SK-N-SH treated with all-trans-retinoic acid at 6 μM for 48 hours (cell line): ENCODE results near the gene PPM1B.

Experiments used
- ATAC-seq: fragments of 200-7000 bp; cut with Tn5 transposase; 3 replicates; pipeline ENCODE4 v1.9.1; 2020; ENCODE audit warnings: mild to moderate bottlenecking, moderate library complexity
- ARNTL ChIP-seq: fragments of 450-650 bp; formaldehyde crosslinking; IDR thresholded peaks from 2 replicates; pipeline ENCODE4 v1.5.0; 2020; ENCODE audit warnings: low read depth, mild to moderate bottlenecking, moderate library complexity, borderline replicate concordance
- BACH2 ChIP-seq: fragments of 250-450 bp; sonication (Bioruptor Pico); IDR thresholded peaks from 2 replicates; pipeline ENCODE4 v1.9.0; 2021; ENCODE audit warnings: mild to moderate bottlenecking, borderline replicate concordance
- CSDC2 ChIP-seq: fragments of 250-450 bp; sonication (Bioruptor Pico); IDR thresholded peaks from 2 replicates; pipeline ENCODE4 v1.5.0; 2020; ENCODE audit warnings: mild to moderate bottlenecking, moderate library complexity
- ISL1 ChIP-seq: fragments of 250-450 bp; sonication (Bioruptor Pico); IDR thresholded peaks from 2 replicates; pipeline ENCODE4 v2.1.2; 2022; ENCODE audit warnings: mild to moderate bottlenecking, moderate library complexity
- OSR1 ChIP-seq: fragments of 250-450 bp; sonication (Bioruptor Pico); IDR thresholded peaks from 2 replicates; pipeline ENCODE4 v1.8.0; 2022; ENCODE audit warnings: moderate library complexity, mild to moderate bottlenecking, inconsistent platforms
- PPARA ChIP-seq: fragments of 250-450 bp; sonication (Bioruptor Pico); IDR thresholded peaks from 2 replicates; pipeline ENCODE4 v1.5.0; 2020; ENCODE audit warnings: mild to moderate bottlenecking, borderline replicate concordance
- RARB ChIP-seq: fragments of 250-450 bp; sonication (Bioruptor Pico); IDR thresholded peaks from 2 replicates; pipeline ENCODE4 v1.8.0; 2021; ENCODE audit warnings: mild to moderate bottlenecking, moderate library complexity
- SNAI2 ChIP-seq: fragments of 250-450 bp; sonication (Bioruptor Pico); IDR thresholded peaks from 2 replicates; pipeline ENCODE4 v1.5.0; 2020; ENCODE audit warnings: mild to moderate bottlenecking, moderate library complexity
- TCF4 ChIP-seq: fragments of 250-450 bp; sonication (Bioruptor Pico); IDR thresholded peaks from 2 replicates; pipeline ENCODE4 v1.8.0; 2021; ENCODE audit warnings: mild to moderate bottlenecking, moderate library complexity, borderline replicate concordance
- TOX ChIP-seq: fragments of 250-450 bp; sonication (Bioruptor Pico); IDR thresholded peaks from 2 replicates; pipeline ENCODE4 v1.8.0; 2021; ENCODE audit warnings: mild to moderate bottlenecking, moderate library complexity, borderline replicate concordance
- ZC3H10 ChIP-seq: fragments of 250-450 bp; sonication (Bioruptor Pico); IDR thresholded peaks from 2 replicates; pipeline ENCODE4 v1.5.1; 2021; ENCODE audit warnings: mild to moderate bottlenecking, moderate library complexity
- ZFP3 ChIP-seq: fragments of 250-450 bp; sonication (Bioruptor Pico); IDR thresholded peaks from 2 replicates; pipeline ENCODE4 v1.5.0; 2020; ENCODE audit warnings: mild to moderate bottlenecking, moderate library complexity
- ZNF565 ChIP-seq: fragments of 450-650 bp; formaldehyde crosslinking; conservative IDR thresholded peaks from 2 replicates; pipeline ENCODE4 v1.5.0; 2020; ENCODE audit warnings: low read depth, mild to moderate bottlenecking, moderate library complexity
- ZNF70 ChIP-seq: fragments of 450-650 bp; formaldehyde crosslinking; IDR thresholded peaks from 2 replicates; pipeline ENCODE4 v1.5.0; 2020; ENCODE audit warnings: mild to moderate bottlenecking, moderate library complexity
- ZNF8 ChIP-seq: fragments of 450-650 bp; formaldehyde crosslinking; IDR thresholded peaks from 2 replicates; pipeline ENCODE4 v1.5.0; 2020; ENCODE audit warnings: mild to moderate bottlenecking, moderate library complexity
- TF ChIP-seq, protein P1 (sequence below): fragments of 250-450 bp; sonication (Bioruptor Pico); IDR thresholded peaks from 2 replicates; pipeline ENCODE4 v1.8.0; 2020; ENCODE audit warnings: mild to moderate bottlenecking, moderate library complexity, borderline replicate concordance
- TF ChIP-seq, protein P2 (sequence below): fragments of 250-450 bp; sonication (Bioruptor Pico); IDR thresholded peaks from 2 replicates; pipeline ENCODE4 v1.5.1; 2021; ENCODE audit warnings: mild to moderate bottlenecking, moderate library complexity
- TF ChIP-seq, protein P3 (sequence below): fragments of 250-450 bp; sonication (Bioruptor Pico); IDR thresholded peaks from 2 replicates; pipeline ENCODE4 v1.5.0; 2020; ENCODE audit warnings: mild to moderate bottlenecking, moderate library complexity
- TF ChIP-seq, protein P4 (sequence below): fragments of 250-450 bp; sonication (Bioruptor Pico); IDR thresholded peaks from 2 replicates; pipeline ENCODE4 v1.8.0; 2021; ENCODE audit warnings: low read depth, mild to moderate bottlenecking, moderate library complexity, borderline replicate concordance
- TF ChIP-seq, protein P5 (sequence below): fragments of 250-450 bp; sonication (Bioruptor Pico); IDR thresholded peaks from 2 replicates; pipeline ENCODE4 v1.5.1; 2020; ENCODE audit warnings: low read depth, mild to moderate bottlenecking, moderate library complexity

Gene PPM1B

DNA sequence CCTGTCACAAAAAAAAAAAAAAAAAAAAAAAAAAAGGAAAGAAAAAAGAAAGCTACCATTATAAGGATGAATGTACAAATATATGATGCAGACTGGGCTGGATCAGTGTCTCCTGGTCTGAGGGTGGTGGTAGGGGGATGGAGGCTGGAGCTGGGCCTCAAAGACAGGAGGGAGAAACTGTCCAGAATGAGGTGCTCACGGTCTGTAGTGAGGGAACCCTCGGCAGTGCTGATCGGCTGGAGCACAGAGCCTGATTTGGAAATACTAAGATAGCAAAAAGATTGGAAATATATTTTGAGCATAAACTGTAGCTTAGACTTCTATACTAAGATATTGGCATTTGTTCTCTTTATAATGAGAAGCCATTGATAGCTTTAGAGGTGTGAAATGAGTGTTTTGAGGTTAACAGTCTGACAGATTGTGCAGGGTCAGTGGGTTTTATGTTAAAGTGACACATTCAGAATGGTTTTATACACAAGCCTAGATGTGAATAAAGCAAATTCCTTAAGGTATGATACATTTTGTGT lies 98.7 kb downstream of the PPM1B start:
- ATAC-seq = no peak
- TF ChIP-seq CSDC2 = no peak
- no peak for TF ChIP-seq ZNF565 (CRISPR knock-in tag)
- TF ChIP-seq, protein P1, sequence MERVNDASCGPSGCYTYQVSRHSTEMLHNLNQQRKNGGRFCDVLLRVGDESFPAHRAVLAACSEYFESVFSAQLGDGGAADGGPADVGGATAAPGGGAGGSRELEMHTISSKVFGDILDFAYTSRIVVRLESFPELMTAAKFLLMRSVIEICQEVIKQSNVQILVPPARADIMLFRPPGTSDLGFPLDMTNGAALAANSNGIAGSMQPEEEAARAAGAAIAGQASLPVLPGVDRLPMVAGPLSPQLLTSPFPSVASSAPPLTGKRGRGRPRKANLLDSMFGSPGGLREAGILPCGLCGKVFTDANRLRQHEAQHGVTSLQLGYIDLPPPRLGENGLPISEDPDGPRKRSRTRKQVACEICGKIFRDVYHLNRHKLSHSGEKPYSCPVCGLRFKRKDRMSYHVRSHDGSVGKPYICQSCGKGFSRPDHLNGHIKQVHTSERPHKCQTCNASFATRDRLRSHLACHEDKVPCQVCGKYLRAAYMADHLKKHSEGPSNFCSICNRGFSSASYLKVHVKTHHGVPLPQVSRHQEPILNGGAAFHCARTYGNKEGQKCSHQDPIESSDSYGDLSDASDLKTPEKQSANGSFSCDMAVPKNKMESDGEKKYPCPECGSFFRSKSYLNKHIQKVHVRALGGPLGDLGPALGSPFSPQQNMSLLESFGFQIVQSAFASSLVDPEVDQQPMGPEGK (CRISPR knock-in tag) = no peak

DNA sequence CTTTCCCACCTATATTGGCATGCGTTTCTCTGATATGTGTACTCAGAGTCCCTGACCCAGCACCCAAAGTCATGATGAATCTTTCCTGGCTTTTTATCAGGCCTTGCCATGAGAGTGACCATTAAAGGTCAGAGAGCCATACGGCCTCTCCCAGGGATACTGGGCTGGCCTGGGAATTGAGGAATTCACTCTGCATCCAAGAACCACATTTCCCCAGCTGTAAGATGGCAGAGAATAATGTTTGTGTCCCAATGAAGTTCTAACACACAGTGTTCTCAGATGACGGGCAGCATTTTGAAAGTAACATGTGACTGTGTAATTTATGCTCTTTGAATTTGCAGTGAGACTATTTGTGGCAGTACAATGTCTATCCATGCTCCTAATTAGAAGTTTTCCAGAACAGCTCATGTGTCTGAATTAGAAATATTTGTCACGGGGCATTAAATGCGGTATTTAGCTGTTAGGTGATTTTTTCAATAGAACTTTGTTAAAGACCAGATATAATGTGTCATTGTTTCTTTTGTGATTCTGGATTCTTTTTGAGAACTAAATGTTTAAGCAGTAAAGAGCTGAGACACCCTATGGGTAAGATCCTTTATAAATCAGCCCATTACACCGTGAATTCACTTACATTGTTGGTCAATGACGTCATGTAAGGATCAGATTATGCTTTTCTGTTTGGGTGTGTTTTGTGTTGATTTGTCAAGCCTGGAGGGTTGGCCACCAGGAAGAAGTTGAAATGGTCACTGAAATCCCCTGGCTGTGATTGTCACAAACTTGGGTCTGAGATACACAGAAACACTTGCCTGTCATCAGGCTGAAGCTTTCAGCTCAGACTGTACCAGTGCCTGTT lies 99.3 kb downstream of the PPM1B start:
- TF ChIP-seq, protein P2, sequence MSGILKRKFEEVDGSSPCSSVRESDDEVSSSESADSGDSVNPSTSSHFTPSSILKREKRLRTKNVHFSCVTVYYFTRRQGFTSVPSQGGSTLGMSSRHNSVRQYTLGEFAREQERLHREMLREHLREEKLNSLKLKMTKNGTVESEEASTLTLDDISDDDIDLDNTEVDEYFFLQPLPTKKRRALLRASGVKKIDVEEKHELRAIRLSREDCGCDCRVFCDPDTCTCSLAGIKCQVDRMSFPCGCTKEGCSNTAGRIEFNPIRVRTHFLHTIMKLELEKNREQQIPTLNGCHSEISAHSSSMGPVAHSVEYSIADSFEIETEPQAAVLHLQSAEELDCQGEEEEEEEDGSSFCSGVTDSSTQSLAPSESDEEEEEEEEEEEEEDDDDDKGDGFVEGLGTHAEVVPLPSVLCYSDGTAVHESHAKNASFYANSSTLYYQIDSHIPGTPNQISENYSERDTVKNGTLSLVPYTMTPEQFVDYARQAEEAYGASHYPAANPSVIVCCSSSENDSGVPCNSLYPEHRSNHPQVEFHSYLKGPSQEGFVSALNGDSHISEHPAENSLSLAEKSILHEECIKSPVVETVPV (CRISPR knock-in tag) = no peak
- TF ChIP-seq, all 23 proteins: peak for 0
- ATAC-seq = peak; percentile 20; the same call in 1 of the 3 replicates

DNA sequence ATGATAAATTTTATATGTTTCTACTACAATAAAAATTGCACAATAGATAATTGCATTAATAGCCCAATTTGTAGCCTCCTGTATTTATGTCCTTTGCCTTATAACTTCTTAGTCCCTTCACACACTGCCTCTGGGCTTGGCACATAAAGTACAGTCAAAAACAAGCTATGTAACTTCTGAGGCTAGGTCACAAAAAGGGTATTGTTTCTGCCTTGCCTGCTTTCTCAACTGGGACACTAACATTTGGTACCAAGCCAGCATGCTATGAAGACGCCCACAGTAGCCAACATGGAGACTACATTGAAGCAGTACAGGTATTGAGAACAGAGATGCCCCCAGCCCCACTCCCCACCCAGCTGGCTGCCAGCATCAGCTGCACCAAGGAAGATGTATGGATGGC lies 101.2 kb downstream of the PPM1B start:
- ATAC-seq = no peak
- no peak for TF ChIP-seq OSR1 (CRISPR knock-in tag)
- TF ChIP-seq PPARA (CRISPR knock-in tag) = no peak
- TF ChIP-seq ZC3H10 = no peak
- TF ChIP-seq BACH2 (CRISPR knock-in tag) = no peak
- TF ChIP-seq, protein P2 (CRISPR knock-in tag) = no peak
- no peak for TF ChIP-seq TCF4 (CRISPR knock-in tag)
- TF ChIP-seq, protein P1 (CRISPR knock-in tag) = no peak
- TF ChIP-seq, protein P3, sequence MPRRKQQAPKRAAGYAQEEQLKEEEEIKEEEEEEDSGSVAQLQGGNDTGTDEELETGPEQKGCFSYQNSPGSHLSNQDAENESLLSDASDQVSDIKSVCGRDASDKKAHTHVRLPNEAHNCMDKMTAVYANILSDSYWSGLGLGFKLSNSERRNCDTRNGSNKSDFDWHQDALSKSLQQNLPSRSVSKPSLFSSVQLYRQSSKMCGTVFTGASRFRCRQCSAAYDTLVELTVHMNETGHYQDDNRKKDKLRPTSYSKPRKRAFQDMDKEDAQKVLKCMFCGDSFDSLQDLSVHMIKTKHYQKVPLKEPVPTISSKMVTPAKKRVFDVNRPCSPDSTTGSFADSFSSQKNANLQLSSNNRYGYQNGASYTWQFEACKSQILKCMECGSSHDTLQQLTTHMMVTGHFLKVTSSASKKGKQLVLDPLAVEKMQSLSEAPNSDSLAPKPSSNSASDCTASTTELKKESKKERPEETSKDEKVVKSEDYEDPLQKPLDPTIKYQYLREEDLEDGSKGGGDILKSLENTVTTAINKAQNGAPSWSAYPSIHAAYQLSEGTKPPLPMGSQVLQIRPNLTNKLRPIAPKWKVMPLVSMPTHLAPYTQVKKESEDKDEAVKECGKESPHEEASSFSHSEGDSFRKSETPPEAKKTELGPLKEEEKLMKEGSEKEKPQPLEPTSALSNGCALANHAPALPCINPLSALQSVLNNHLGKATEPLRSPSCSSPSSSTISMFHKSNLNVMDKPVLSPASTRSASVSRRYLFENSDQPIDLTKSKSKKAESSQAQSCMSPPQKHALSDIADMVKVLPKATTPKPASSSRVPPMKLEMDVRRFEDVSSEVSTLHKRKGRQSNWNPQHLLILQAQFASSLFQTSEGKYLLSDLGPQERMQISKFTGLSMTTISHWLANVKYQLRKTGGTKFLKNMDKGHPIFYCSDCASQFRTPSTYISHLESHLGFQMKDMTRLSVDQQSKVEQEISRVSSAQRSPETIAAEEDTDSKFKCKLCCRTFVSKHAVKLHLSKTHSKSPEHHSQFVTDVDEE (CRISPR knock-in tag) = no peak
- no peak for TF ChIP-seq SNAI2 (CRISPR knock-in tag)
- no peak for TF ChIP-seq ISL1 (CRISPR knock-in tag)
- no peak for TF ChIP-seq ZNF70
- no peak for TF ChIP-seq TOX (CRISPR knock-in tag)
- no peak for TF ChIP-seq ARNTL (CRISPR knock-in tag)
- TF ChIP-seq, protein P4, sequence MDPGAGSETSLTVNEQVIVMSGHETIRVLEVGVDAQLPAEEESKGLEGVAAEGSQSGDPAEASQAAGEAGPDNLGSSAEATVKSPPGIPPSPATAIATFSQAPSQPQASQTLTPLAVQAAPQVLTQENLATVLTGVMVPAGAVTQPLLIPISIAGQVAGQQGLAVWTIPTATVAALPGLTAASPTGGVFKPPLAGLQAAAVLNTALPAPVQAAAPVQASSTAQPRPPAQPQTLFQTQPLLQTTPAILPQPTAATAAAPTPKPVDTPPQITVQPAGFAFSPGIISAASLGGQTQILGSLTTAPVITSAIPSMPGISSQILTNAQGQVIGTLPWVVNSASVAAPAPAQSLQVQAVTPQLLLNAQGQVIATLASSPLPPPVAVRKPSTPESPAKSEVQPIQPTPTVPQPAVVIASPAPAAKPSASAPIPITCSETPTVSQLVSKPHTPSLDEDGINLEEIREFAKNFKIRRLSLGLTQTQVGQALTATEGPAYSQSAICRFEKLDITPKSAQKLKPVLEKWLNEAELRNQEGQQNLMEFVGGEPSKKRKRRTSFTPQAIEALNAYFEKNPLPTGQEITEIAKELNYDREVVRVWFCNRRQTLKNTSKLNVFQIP = no peak
- TF ChIP-seq, protein P5, sequence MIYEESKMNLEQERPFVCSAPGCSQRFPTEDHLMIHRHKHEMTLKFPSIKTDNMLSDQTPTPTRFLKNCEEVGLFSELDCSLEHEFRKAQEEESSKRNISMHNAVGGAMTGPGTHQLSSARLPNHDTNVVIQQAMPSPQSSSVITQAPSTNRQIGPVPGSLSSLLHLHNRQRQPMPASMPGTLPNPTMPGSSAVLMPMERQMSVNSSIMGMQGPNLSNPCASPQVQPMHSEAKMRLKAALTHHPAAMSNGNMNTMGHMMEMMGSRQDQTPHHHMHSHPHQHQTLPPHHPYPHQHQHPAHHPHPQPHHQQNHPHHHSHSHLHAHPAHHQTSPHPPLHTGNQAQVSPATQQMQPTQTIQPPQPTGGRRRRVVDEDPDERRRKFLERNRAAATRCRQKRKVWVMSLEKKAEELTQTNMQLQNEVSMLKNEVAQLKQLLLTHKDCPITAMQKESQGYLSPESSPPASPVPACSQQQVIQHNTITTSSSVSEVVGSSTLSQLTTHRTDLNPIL (CRISPR knock-in tag) = no peak
- no peak for TF ChIP-seq ZNF565 (CRISPR knock-in tag)
- TF ChIP-seq ZNF8 = no peak
- TF ChIP-seq RARB (CRISPR knock-in tag) = no peak
- TF ChIP-seq ZFP3 = no peak
- no peak for TF ChIP-seq CSDC2
